K562 (cell line): Measurements from ENCODE around the gene STT3A. TPM values are rescaled to one million over a fixed set of nuclear protein-coding genes. Genes with fewer than 3 reads are reported as not detected.

Experiments
- ATAC-seq: fragments of 200-7000 bp; cut with Tn5 transposase; 3 replicates; pipeline ENCODE4 v1.9.1; 2020; ENCODE audit warnings: moderate library complexity
- BruUV-seq: library from RNA; stranded (reverse); fragments of 400-500 nt; replicated peaks from 2 replicates; lab custom pipeline; 2021; lab: Mats Ljungman, UMichigan
- CTCF ChIA-PET: fragments of 300-600 bp; formaldehyde crosslinking; extraction: SDS; loops from one replicate; lab custom pipeline; 2021; ENCODE audit warnings: low intra/inter-chr PET ratio; lab: Yijun Ruan, JAX
- POLR2A ChIA-PET: fragments of 300-600, 350-650 bp; sonication (Branson Sonifier 250); formaldehyde crosslinking; extraction: SDS; loops from one replicate; lab custom pipeline; 2021; ENCODE audit warnings: antibody characterized with exemption, inconsistent platforms; lab: Yijun Ruan, JAX
- DNase-seq, 4 experiments: peaks; one replicate each; pipeline versions ENCODE4 v3.0.0 to v3.0.0-alpha.2; 2011 to 2018; ENCODE audit warnings: low spot score in 3 of 4, mixed read lengths in 3 of 4; ENCODE audit errors: extremely low read depth in 1 of 4
- FAIRE-seq: peaks from 2 replicates; lab custom pipeline; 2011; peaks lifted over from hg19 to GRCh38; lab: Jason Lieb, UNC
- H2AFZ ChIP-seq: 2 replicates; pipeline ENCODE4 v1.6.0; 2011; ENCODE audit warnings: low read depth, low read length, control low read depth, inconsistent platforms
- H3K27ac ChIP-seq: fragments of 200-600 bp; 3 replicates; pipeline ENCODE4 v1.8.0; 2011; ENCODE audit warnings: low read depth, mild to moderate bottlenecking, control low read depth, inconsistent platforms, low read length, moderate library complexity, mixed read lengths; ENCODE audit errors: extremely low read depth
- H3K27me3 ChIP-seq, 2 experiments: fragments of 300-600 bp in 1 of 2; 2 replicates in 1 of 2; 3 replicates in 1 of 2; pipeline versions ENCODE4 v1.6.0 to v1.8.0; 2011; ENCODE audit warnings: inconsistent platforms in 2 of 2, low read length in 2 of 2, mild to moderate bottlenecking in 1 of 2, mixed read lengths in 1 of 2, moderate library complexity in 1 of 2; ENCODE audit not compliant: control insufficient read depth in 2 of 2, insufficient read depth in 2 of 2
- H3K36me3 ChIP-seq: fragments of 300-600 bp; 3 replicates; pipeline ENCODE4 v1.8.0; 2011; ENCODE audit warnings: mild to moderate bottlenecking, low read length, inconsistent platforms; ENCODE audit not compliant: control insufficient read depth, insufficient read depth
- H3K4me1 ChIP-seq, 2 experiments: fragments of 200-600 bp in 1 of 2; replicated peaks in 1 of 2; 2 replicates in 1 of 2; 3 replicates in 1 of 2; pipeline versions ENCODE4 v1.5.1 to v1.8.0; 2011; ENCODE audit warnings: inconsistent platforms in 2 of 2, low read length in 2 of 2, mild to moderate bottlenecking in 1 of 2, mixed read lengths in 1 of 2, moderate library complexity in 1 of 2; ENCODE audit not compliant: control insufficient read depth in 2 of 2, insufficient read depth in 2 of 2
- H3K4me2 ChIP-seq: 2 replicates; pipeline ENCODE4 v1.6.1; 2011; ENCODE audit warnings: low read length, control low read depth, inconsistent platforms, mixed read lengths; ENCODE audit not compliant: insufficient read depth
- H3K4me3 ChIP-seq: fragments of 200-600 bp; sonication (generic), shearing (Covaris generic); 2 replicates; pipeline ENCODE4 v1.5.1; 2016; ENCODE audit warnings: control low read depth, inconsistent platforms
- H3K79me2 ChIP-seq: fragments of 200-600 bp; 3 replicates; pipeline ENCODE4 v1.8.0; 2011; ENCODE audit warnings: low read length, inconsistent platforms; ENCODE audit not compliant: control insufficient read depth, insufficient read depth
- H3K9ac ChIP-seq, 2 experiments: 2 replicates each; pipeline versions ENCODE4 v1.6.0 to v1.6.1; 2011; ENCODE audit warnings: low read depth in 2 of 2, low read length in 2 of 2, control low read depth in 1 of 2, inconsistent platforms in 1 of 2, mild to moderate bottlenecking in 1 of 2, mixed read lengths in 1 of 2; ENCODE audit not compliant: insufficient read depth in 1 of 2
- H3K9me1 ChIP-seq: one replicate; pipeline ENCODE4 v1.6.0; 2011; ENCODE audit warnings: inconsistent platforms, mild to moderate bottlenecking, low read length, moderate library complexity; ENCODE audit not compliant: control insufficient read depth, insufficient read depth
- H3K9me3 ChIP-seq: replicated peaks from 2 replicates; pipeline ENCODE4 v1.5.1; 2011; ENCODE audit warnings: low read depth, low read length, inconsistent platforms; ENCODE audit not compliant: control insufficient read depth, insufficient read depth
- H4K20me1 ChIP-seq: replicated peaks from 2 replicates; pipeline ENCODE4 v1.6.1; 2011; ENCODE audit warnings: low read length, inconsistent platforms, mixed read lengths; ENCODE audit not compliant: control insufficient read depth, insufficient read depth
- BHLHE40 ChIP-seq: IDR thresholded peaks from 2 replicates; pipeline ENCODE4 v1.6.1; 2011; ENCODE audit warnings: low read length, improper control_type of control experiment
- CBX3 ChIP-seq, 2 experiments: IDR thresholded peaks; 1 replicate in 1 of 2; 2 replicates in 1 of 2; pipeline ENCODE4 v1.6.1; 2012; ENCODE audit warnings: inconsistent platforms in 2 of 2, low read length in 2 of 2, borderline replicate concordance in 1 of 2, control low read depth in 1 of 2
- EP300 ChIP-seq: IDR thresholded peaks from 2 replicates; pipeline ENCODE4 v1.6.1; 2012; ENCODE audit warnings: low read length, improper control_type of control experiment
- ETS2 ChIP-seq: IDR thresholded peaks from 2 replicates; pipeline ENCODE4 v1.6.1; 2016; ENCODE audit warnings: borderline replicate concordance, missing genetic modification characterization, mild to moderate bottlenecking, moderate library complexity, missing compliant biosample characterization; ENCODE audit not compliant: poor library complexity, severe bottlenecking
- HDAC8 ChIP-seq: fragments of 450-650 bp; IDR thresholded peaks from 2 replicates; pipeline ENCODE4 v1.6.1; 2016; ENCODE audit warnings: mild to moderate bottlenecking, missing genetic modification characterization, moderate library complexity, missing compliant biosample characterization
- LEF1 ChIP-seq: fragments of 450-650 bp; IDR thresholded peaks from 2 replicates; pipeline ENCODE4 v1.6.1; 2016; ENCODE audit warnings: mild to moderate bottlenecking
- NFXL1 ChIP-seq: fragments of 450-650 bp; formaldehyde crosslinking; IDR thresholded peaks from 2 replicates; pipeline ENCODE4 v1.4.0; 2021; ENCODE audit warnings: mild to moderate bottlenecking
- PURB ChIP-seq: sonication (generic); formaldehyde crosslinking; IDR thresholded peaks from 2 replicates; pipeline ENCODE4 v1.9.0; 2021; ENCODE audit warnings: low read depth, mild to moderate bottlenecking, missing genetic modification reagents
- RFX7 ChIP-seq: fragments of 250-450 bp; sonication (Bioruptor Pico); IDR thresholded peaks from 2 replicates; pipeline ENCODE4 v1.5.1; 2021; ENCODE audit warnings: mild to moderate bottlenecking
- TGIF2 ChIP-seq: sonication (generic); formaldehyde crosslinking; IDR thresholded peaks from 2 replicates; pipeline ENCODE4 v1.8.1; 2022; ENCODE audit warnings: mild to moderate bottlenecking, missing genetic modification reagents, moderate library complexity
- ZNF347 ChIP-seq: fragments of 450-650 bp; formaldehyde crosslinking; IDR thresholded peaks from 2 replicates; pipeline ENCODE4 v1.4.0; 2020; ENCODE audit warnings: low read depth, mild to moderate bottlenecking, moderate library complexity
- ZNF589 ChIP-seq: fragments of 200-800 bp; sonication (Bioruptor generic); IDR thresholded peaks from 2 replicates; pipeline ENCODE4 v1.6.1; 2016; ENCODE audit warnings: low read depth, missing genetic modification characterization, missing compliant biosample characterization
- ZZZ3 ChIP-seq: fragments of 450-650 bp; IDR thresholded peaks from 2 replicates; pipeline ENCODE4 v1.6.1; 2016; ENCODE audit warnings: antibody characterized with exemption, mild to moderate bottlenecking, moderate library complexity
- WGBS: fragments of 100-300 bp; shearing (Covaris generic); methylation state at CpG from one replicate; pipeline ENCODE4 v1.1.6; 2016; ENCODE audit warnings: low coverage, mixed read lengths; ENCODE audit not compliant: insufficient coverage; ENCODE audit errors: missing lambda C conversion rate; 5-methylcytosine and 5-hydroxymethylcytosine counted together
- in situ Hi-C: fragments of 300-500 bp; cut with MboI; formaldehyde crosslinking; loops from 4 replicates; pipeline ENCODE4 v1.15.0; 2018; ENCODE audit warnings: inconsistent platforms, mixed read lengths
- intact Hi-C: fragments of 100-400 bp; cut with micrococcal nuclease; formaldehyde crosslinking; loops from 2 replicates; pipeline ENCODE4 v1.14.2; 2022
- polyA plus RNA-seq, 8 experiments: library from polyadenylated mRNA; depleted of rRNA in 4 of 8; stranded (reverse) in 5 of 8; unstranded in 3 of 8; fragments of >200 nt; fragmentation: Nextera tagmentation in 2 of 8; fragmentation: Illumina TruSeq in 1 of 8; extraction: Ambion mirVana in 2 of 8; extraction: Trizol in 1 of 8; gene quantifications; 2 replicates each; pipeline versions ENCODE4 v1.2.1 to v1.2.3, GENCODE V29; 2011 to 2014; ENCODE audit warnings: inconsistent platforms in 1 of 8, missing spikeins in 1 of 8
- total RNA-seq, 7 experiments: library from RNA; depleted of rRNA in 6 of 7; stranded (reverse); fragments of >200 nt in 6 of 7; fragmentation: Illumina TruSeq in 2 of 7; extraction: Trizol in 2 of 7; gene quantifications; 2 replicates each; pipeline versions ENCODE4 v1.2.1 to v1.2.3, GENCODE V29; 2011 to 2021; ENCODE audit warnings: low replicate concordance in 1 of 7
- TF ChIP-seq, protein P1 (sequence below): fragments of 250-450 bp; sonication (Bioruptor Pico); IDR thresholded peaks from 2 replicates; pipeline ENCODE4 v1.5.0; 2021; ENCODE audit warnings: mild to moderate bottlenecking, borderline replicate concordance
- TF ChIP-seq, protein P2 (sequence below): fragments of 250-450 bp; sonication (Bioruptor Pico); IDR thresholded peaks from 2 replicates; pipeline ENCODE4 v1.8.0; 2022; ENCODE audit warnings: moderate library complexity, mild to moderate bottlenecking, inconsistent platforms

Gene STT3A
- total and polyA plus RNA-seq, 9 of the 15 experiments (the other 6 are each of a cell fraction or from before 2014, with no cell fraction given): 70.7 to 330 (median 192) TPM

DNA sequence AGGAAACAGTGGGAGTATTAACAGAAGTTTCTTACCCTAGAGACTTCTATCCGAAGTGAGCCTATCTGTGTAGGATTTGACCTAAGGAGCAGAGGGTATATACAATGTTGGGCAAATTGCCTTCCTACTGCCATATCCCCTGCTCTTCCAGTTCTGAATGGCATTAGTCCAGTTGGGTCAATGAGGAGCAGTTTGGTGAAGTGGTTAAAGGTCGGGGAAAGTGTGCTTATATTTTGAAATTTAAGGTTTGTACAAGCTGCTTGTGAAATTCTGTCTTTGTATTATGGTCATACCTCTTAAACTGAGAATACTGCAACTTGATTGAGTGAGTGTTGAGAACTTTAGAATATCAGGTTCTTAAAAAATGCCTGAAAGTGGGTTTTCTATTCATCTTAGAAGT lies 21.7 kb upstream of the STT3A start:
- ChIA-PET CTCF (interaction anchor here (0.6 kb wide), 1 partner anchor 17 kb away, joined by 3 read pairs; no protein-coding TSS in a partner anchor), POLR2A (interaction anchor here (0.6 to 2.4 kb wide), 10 partner anchors 11 to 116 kb away, joined by 3 to 15 read pairs (median 6); no protein-coding TSS in a partner anchor)
- FAIRE-seq: no peak

More for the DNA sequence above, 21.7 kb upstream of the STT3A start:
- Histone ChIP-seq H3K4me3 (peak overlapping the region; percentile 88), H3K9me3 (no peaks in the 10 kb centered on the region), H3K27ac (peak overlapping the region; percentile 3; the same call in 2 of the 3 replicates), H2AFZ (no peak overlapping the region), H3K9me1 (no peaks in the 10 kb centered on the region), H3K27me3 (no peaks in the 10 kb centered on the region), H3K79me2 (peaks cover 40% of the 10 kb centered on the region), H3K4me2 (peak overlapping the region; percentile 94), H3K36me3 (peaks cover 46% of the 10 kb centered on the region), H3K9ac (peak overlapping the region; percentile 75 to 89; a peak in 3 of 4 replicates)
- no peak for DNase-seq
- 28% methylated on average over 2 of the region's 2 CpGs for WGBS
- no TSS peak for BruUV-seq
- TF ChIP-seq TGIF2 (CRISPR knock-in tag): no peak
- no peak for TF ChIP-seq EP300
- TF ChIP-seq ZZZ3: no peak
- TF ChIP-seq LEF1: no peak
- no peak for TF ChIP-seq BHLHE40
- TF ChIP-seq CBX3 (IDR thresholded peaks at IDR 0.05; ENCODE audit: borderline replicate concordance in 1 of 2, low read length in 2 of 2): no peak
- no peak for TF ChIP-seq ZNF589 (CRISPR knock-in tag)
- no peak for TF ChIP-seq NFXL1 (CRISPR knock-in tag)
- TF ChIP-seq, protein P1, sequence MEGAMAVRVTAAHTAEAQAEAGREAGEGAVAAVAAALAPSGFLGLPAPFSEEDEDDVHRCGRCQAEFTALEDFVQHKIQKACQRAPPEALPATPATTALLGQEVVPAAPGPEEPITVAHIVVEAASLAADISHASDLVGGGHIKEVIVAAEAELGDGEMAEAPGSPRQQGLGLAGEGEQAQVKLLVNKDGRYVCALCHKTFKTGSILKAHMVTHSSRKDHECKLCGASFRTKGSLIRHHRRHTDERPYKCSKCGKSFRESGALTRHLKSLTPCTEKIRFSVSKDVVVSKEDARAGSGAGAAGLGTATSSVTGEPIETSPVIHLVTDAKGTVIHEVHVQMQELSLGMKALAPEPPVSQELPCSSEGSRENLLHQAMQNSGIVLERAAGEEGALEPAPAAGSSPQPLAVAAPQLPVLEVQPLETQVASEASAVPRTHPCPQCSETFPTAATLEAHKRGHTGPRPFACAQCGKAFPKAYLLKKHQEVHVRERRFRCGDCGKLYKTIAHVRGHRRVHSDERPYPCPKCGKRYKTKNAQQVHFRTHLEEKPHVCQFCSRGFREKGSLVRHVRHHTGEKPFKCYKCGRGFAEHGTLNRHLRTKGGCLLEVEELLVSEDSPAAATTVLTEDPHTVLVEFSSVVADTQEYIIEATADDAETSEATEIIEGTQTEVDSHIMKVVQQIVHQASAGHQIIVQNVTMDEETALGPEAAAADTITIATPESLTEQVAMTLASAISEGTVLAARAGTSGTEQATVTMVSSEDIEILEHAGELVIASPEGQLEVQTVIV: no peak
- no peak for TF ChIP-seq HDAC8 (tag)
- no peak for TF ChIP-seq ZNF347 (CRISPR knock-in tag)
- TF ChIP-seq PURB: no peak
- TF ChIP-seq RFX7: no peak
- TF ChIP-seq, protein P2, sequence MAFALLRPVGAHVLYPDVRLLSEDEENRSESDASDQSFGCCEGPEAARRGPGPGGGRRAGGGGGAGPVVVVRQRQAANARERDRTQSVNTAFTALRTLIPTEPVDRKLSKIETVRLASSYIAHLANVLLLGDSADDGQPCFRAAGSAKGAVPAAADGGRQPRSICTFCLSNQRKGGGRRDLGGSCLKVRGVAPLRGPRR (CRISPR knock-in tag): no peak
- no peak for TF ChIP-seq ETS2 (tag)
- TF ChIP-seq, all 486 proteins: peak for 0
- in situ Hi-C loops: no loop called here
- H3K4me1 ChIP-seq: peaks cover 12 to 17% of the 10 kb centered on the region in 2 experiments; a peak in 4 of 5 replicates
- intact Hi-C loops: loop anchor here (5.0 kb wide), 1 partner anchor 56 kb away; the partner anchor contains the start of gene CHEK1
- no peaks in the 10 kb centered on the region for H4K20me1 ChIP-seq
- ATAC-seq: no peak
